OCI-LY7 (cell line): ENCODE measurements around the gene CIB2. TPM values are rescaled to one million over a fixed set of nuclear protein-coding genes. Genes with fewer than 3 reads are reported as not detected.

Source experiments
- BruUV-seq: library from RNA; stranded (reverse); fragments of 400-500 nt; replicated peaks from 2 replicates; lab custom pipeline; 2021; lab: Mats Ljungman, UMichigan
- CTCF ChIA-PET: fragments of 300-600 bp; sonication (Branson Sonifier 250); formaldehyde crosslinking; loops from one replicate; lab custom pipeline; 2022; ENCODE audit warnings: antibody characterized with exemption; ENCODE audit not compliant: unreplicated experiment; lab: Charles Lee
- POLR2A ChIA-PET: fragments of 300-600 bp; sonication (Branson Sonifier 250); formaldehyde crosslinking; loops from one replicate; lab custom pipeline; 2022; ENCODE audit warnings: antibody characterized with exemption; lab: Charles Lee
- DNase-seq: peaks from one replicate; pipeline ENCODE4 v3.0.0-alpha.2; 2015; ENCODE audit warnings: low spot score
- H2AFZ ChIP-seq: fragments of 200-600 bp; sonication (generic), shearing (Covaris generic); 2 replicates; pipeline ENCODE4 v1.6.1; 2014; ENCODE audit warnings: mild to moderate bottlenecking, antibody characterized with exemption, low read length, moderate library complexity
- H3K27ac ChIP-seq: fragments of 200-600 bp; sonication (generic); 2 replicates; pipeline ENCODE4 v1.5.1; 2014; ENCODE audit warnings: mixed run types, low read depth, mild to moderate bottlenecking, moderate library complexity, low read length, inconsistent platforms; ENCODE audit not compliant: poor library complexity, severe bottlenecking
- H3K36me3 ChIP-seq: fragments of 200-600 bp; sonication (generic); 2 replicates; pipeline ENCODE4 v1.6.1; 2014; ENCODE audit warnings: mild to moderate bottlenecking, antibody characterized with exemption, low read length, moderate library complexity, mixed read lengths; ENCODE audit not compliant: insufficient read depth
- H3K4me1 ChIP-seq: fragments of 200-600 bp; sonication (generic); 2 replicates; pipeline ENCODE4 v1.5.1; 2014; ENCODE audit warnings: mild to moderate bottlenecking, low read length; ENCODE audit not compliant: insufficient read depth, poor library complexity, severe bottlenecking
- H3K4me2 ChIP-seq: fragments of 200-600 bp; sonication (generic); 2 replicates; pipeline ENCODE4 v1.6.1; 2014; ENCODE audit warnings: mild to moderate bottlenecking, low read length
- H3K4me3 ChIP-seq: fragments of 200-600 bp; sonication (generic); 2 replicates; pipeline ENCODE4 v1.5.1; 2014; ENCODE audit warnings: mild to moderate bottlenecking, low read depth, low read length; ENCODE audit not compliant: poor library complexity, severe bottlenecking
- H3K79me2 ChIP-seq: fragments of 200-600 bp; sonication (generic); 2 replicates; pipeline ENCODE4 v1.6.1; 2016; ENCODE audit warnings: low read depth, mild to moderate bottlenecking, low read length, moderate library complexity, mixed read lengths; ENCODE audit not compliant: insufficient read depth
- H3K9me2 ChIP-seq: fragments of 200-600 bp; sonication (generic); 2 replicates; pipeline ENCODE4 v1.6.1; 2016; ENCODE audit warnings: mild to moderate bottlenecking, low read length, mixed read lengths; ENCODE audit not compliant: insufficient read depth
- H3K9me3 ChIP-seq: fragments of 200-600 bp; sonication (generic); 2 replicates; pipeline ENCODE4 v1.6.1; 2014; ENCODE audit warnings: mild to moderate bottlenecking, mixed run types, low read length, mixed read lengths
- H4K20me1 ChIP-seq: fragments of 200-600 bp; sonication (generic); 2 replicates; pipeline ENCODE4 v1.6.1; 2014; ENCODE audit warnings: mild to moderate bottlenecking, antibody characterized with exemption, low read length, moderate library complexity, mixed read lengths; ENCODE audit not compliant: insufficient read depth
- EZH2phosphoT487 ChIP-seq: fragments of 200-600 bp; sonication (generic); IDR thresholded peaks from 2 replicates; pipeline ENCODE4 v1.6.1; 2018; ENCODE audit warnings: low read depth, borderline replicate concordance, mild to moderate bottlenecking, mixed run types, antibody characterized with exemption, low read length, moderate library complexity, mixed read lengths
- intact Hi-C: fragments of 100-400 bp; cut with micrococcal nuclease; formaldehyde crosslinking; loops from one replicate; pipeline ENCODE4 v1.10.0; 2022; ENCODE audit not compliant: unreplicated experiment
- total RNA-seq, 2 experiments: library from RNA; depleted of rRNA in 1 of 2; stranded (reverse); fragments of >200 nt in 1 of 2; shearing (Covaris generic) in 1 of 2; gene quantifications; 2 replicates each; pipeline ENCODE4 v1.2.3, GENCODE V29; 2014 to 2022
- TF ChIP-seq, protein P1 (sequence below): fragments of 200-600 bp; sonication (generic); conservative IDR thresholded peaks from 2 replicates; pipeline ENCODE4 v1.5.1; 2014; ENCODE audit warnings: mild to moderate bottlenecking, antibody characterized with exemption, low read length, moderate library complexity, mixed read lengths

The CIB2 gene
- total RNA-seq, 2 experiments from 2014 or later = 0.36 to 5.0 TPM

DNA sequence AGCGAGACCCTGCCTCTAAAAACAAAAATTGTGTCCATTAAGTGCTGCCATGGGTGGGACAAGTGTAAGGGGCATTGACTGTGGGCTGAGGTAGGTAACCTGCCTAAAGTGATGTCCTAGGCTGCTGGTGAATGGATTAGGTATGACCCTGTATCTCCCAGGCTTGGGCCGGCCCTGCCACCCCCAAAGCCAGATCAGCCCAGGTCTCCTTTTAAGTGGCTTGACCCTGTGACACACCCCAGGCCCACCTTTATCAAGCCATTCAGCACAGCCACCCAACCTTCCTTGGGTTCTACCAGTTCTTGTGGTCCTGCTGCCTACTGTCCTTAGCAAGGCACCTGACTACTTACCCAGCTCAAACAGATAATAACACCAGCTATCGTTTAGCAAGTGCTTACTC is 18.7 kb downstream of the CIB2 start:
- H3K4me1 ChIP-seq = peaks cover 5% of the 10 kb centered on the region
- no peaks in the 10 kb centered on the region for H3K79me2 ChIP-seq
- no peaks in the 10 kb centered on the region for H4K20me1 ChIP-seq
- ChIA-PET POLR2A (interaction anchor here (0.7 to 1.2 kb wide), 3 partner anchors 95 to 144 kb away, joined by 3 to 4 read pairs (median 3); no protein-coding TSS in a partner anchor), CTCF (interaction anchor here (1.8 kb wide), 1 partner anchor 112 kb away, joined by 5 read pairs; no protein-coding TSS in a partner anchor)
- BruUV-seq = no TSS peak
- TF ChIP-seq EZH2phosphoT487 = no peak
- TF ChIP-seq, protein P1, sequence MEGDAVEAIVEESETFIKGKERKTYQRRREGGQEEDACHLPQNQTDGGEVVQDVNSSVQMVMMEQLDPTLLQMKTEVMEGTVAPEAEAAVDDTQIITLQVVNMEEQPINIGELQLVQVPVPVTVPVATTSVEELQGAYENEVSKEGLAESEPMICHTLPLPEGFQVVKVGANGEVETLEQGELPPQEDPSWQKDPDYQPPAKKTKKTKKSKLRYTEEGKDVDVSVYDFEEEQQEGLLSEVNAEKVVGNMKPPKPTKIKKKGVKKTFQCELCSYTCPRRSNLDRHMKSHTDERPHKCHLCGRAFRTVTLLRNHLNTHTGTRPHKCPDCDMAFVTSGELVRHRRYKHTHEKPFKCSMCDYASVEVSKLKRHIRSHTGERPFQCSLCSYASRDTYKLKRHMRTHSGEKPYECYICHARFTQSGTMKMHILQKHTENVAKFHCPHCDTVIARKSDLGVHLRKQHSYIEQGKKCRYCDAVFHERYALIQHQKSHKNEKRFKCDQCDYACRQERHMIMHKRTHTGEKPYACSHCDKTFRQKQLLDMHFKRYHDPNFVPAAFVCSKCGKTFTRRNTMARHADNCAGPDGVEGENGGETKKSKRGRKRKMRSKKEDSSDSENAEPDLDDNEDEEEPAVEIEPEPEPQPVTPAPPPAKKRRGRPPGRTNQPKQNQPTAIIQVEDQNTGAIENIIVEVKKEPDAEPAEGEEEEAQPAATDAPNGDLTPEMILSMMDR = no peak
- no peaks in the 10 kb centered on the region for H3K9me3 ChIP-seq
- no peak overlapping the region for H2AFZ ChIP-seq
- H3K4me2 ChIP-seq = no peak overlapping the region
- no peaks in the 10 kb centered on the region for H3K9me2 ChIP-seq
- no peak overlapping the region for H3K4me3 ChIP-seq
- intact Hi-C loops = loop anchor here (5.0 kb wide), 2 partner anchors 310 to 595 kb away; no protein-coding TSS in a partner anchor
- no peak overlapping the region for H3K27ac ChIP-seq
- no peaks in the 10 kb centered on the region for H3K36me3 ChIP-seq
- DNase-seq = no peak

DNA sequence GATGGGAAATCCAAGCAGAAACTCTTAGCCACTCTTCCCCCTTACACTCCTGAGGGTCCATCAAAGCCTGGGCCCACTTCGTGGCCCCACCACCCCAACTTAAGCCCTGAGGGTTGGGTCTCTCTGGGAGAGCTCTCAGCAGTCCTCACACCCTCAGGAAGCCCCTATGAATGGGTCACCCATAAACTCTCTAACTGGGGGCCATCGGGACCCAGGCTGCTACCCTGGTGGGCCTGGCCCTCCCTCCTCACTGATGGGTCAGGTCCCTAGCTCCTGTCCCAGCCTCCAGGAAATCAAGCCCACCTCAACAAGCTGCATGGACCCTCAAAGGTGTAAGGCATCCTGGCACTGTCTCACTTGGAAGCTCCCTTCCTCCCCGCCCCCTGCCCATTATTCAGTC is 19.5 kb downstream of the CIB2 start:
- no peaks in the 10 kb centered on the region for H3K79me2 ChIP-seq
- H3K4me1 ChIP-seq = peaks cover 5% of the 10 kb centered on the region
- DNase-seq = no peak
- CTCF ChIA-PET = interaction anchor here (1.8 kb wide), 1 partner anchor 112 kb away, joined by 5 read pairs; no protein-coding TSS in a partner anchor
- H3K36me3 ChIP-seq = no peaks in the 10 kb centered on the region
- BruUV-seq = no TSS peak
- intact Hi-C loops = loop anchor here (5.0 kb wide), 2 partner anchors 311 to 596 kb away; no protein-coding TSS in a partner anchor
- POLR2A ChIA-PET = no interaction called here
- no peak overlapping the region for H3K4me3 ChIP-seq
- TF ChIP-seq, protein P1 = no peak
- no peak for TF ChIP-seq EZH2phosphoT487
- no peak overlapping the region for H2AFZ ChIP-seq
- H3K9me3 ChIP-seq = no peaks in the 10 kb centered on the region
- no peak overlapping the region for H3K4me2 ChIP-seq
- H3K27ac ChIP-seq = no peak overlapping the region
- H4K20me1 ChIP-seq = no peaks in the 10 kb centered on the region
- H3K9me2 ChIP-seq = no peaks in the 10 kb centered on the region

DNA sequence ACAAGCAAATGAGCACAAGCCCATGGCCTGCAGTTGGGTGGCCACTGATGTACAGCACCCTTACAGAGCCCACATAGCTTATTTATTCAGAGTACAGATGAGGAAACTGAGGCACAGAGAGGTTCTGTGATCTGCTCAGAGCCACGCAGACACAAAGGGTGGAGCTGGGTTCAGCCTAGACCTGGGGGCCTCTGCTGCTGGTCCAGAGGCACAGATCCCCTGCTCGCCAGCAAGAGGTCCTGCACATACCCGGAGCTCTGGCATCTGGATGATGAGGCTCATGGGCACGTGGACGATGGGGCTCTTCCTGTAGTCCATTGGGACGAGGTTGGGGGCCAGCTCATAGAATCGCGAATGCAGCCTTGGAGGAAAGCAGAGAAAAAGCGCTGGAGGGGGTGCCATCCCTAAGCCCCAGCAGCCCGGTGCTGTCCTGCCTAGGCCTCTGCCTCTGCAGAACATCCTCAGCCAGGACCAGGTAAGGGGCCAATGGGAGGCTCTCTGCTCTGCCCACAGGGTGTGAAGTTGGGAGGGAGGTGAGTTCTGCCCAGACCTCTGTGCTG is 20.2 kb downstream of the CIB2 start:
- DNase-seq = no peak
- Histone ChIP-seq H2AFZ (no peak overlapping the region), H4K20me1 (no peaks in the 10 kb centered on the region), H3K9me3 (no peaks in the 10 kb centered on the region), H3K4me1 (peaks cover 5% of the 10 kb centered on the region), H3K4me3 (no peak overlapping the region), H3K27ac (no peak overlapping the region), H3K4me2 (no peak overlapping the region), H3K9me2 (no peaks in the 10 kb centered on the region), H3K36me3 (no peaks in the 10 kb centered on the region), H3K79me2 (no peaks in the 10 kb centered on the region)
- ChIA-PET CTCF (no interaction called here), POLR2A (no interaction called here)
- BruUV-seq = no TSS peak
- TF ChIP-seq, protein P1 = no peak
- TF ChIP-seq EZH2phosphoT487 = no peak
- intact Hi-C loops = loop anchor here (5.0 kb wide), 2 partner anchors 311 to 596 kb away; no protein-coding TSS in a partner anchor
